Inferior parietal cortex (tissue), 1 donor: ENCODE measurements around the gene GNB3.

Experiments
- DNase-seq: peaks from one replicate; pipeline ENCODE4 v3.0.0-alpha.2; 2016; ENCODE audit errors: extremely low spot score

GNB3 gene

GRCh38 chr12:6840761-6841515 lies at the start of gene GNB3:
TSS of gene GNB3 (plus strand) at chr12:6840925. CDS start at chr12:6841288, 363 bp downstream.
- DNase-seq = no peak

DNA sequence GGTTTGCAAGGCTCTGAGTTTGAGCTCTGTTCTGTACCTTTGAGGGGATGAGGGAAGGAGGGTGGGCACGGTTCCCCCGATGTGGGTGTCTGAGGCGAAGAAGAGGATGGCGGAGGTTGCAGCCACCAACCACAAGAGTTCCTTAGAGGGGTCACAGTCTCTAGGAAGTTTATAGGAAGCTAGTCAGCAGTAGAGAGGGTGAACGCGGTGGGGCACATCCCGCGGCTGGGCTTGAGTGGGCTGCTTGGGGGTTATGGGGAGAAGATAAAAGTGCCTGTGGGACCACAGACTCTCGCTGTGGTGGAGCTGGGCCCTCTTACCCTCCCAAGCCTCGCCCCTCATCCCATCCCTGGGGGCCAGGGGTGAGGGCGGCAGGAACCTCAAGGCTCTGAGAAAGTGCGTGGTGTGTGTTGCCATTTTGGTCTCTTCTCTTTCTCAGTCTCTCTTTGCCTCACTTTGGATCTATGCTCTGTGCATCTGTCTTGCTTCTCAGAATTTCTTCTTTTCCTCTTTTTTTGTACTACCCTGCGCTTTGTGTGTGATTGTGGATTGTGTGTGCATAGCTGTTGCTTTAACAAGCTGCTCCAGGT lies 48.7 kb upstream of the GNB3 start:
- DNase-seq = no peak

DNA sequence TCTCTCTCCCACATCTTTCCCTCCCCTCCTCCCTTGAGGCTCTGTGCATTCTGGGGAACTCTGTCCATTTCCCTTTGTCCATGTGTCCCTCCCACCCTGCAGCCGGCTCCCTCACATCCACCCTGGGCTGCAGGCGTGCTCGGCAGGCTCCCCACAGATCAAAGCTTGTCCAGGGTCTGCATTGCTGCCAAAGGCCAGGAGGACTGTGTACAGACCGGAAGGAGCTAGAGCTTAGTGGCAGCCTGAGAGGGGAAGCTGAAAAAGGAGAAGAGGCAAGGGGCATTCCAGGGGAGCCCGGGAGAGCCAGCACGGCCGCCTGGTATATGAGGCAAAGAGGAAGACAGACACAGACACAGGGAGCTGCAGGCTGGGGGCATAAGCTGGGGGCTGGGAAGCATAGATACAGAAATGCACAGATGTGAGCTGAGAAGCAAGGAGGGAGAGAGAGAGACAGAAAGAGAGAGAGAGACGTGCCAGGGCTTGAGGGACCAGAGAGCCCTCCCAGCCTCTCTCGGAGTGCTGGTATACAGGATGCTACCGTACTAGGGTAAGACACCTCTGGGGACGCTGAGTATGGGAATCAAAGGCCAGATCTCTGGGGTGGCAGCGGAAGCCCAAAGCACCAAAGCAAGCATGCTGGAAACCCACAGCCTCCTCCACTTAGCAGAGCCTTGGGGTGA lies 48.1 kb upstream of the GNB3 start:
- DNase-seq = no peak

GRCh38 chr12:6795088-6795487 lies 45.6 kb upstream of the GNB3 start:
- no peak for DNase-seq

GRCh38 chr12:6796576-6796975 lies 44.1 kb upstream of the GNB3 start:
- DNase-seq = no peak

GRCh38 chr12:6799147-6799546 lies 41.6 kb upstream of the GNB3 start:
- no peak for DNase-seq

DNA sequence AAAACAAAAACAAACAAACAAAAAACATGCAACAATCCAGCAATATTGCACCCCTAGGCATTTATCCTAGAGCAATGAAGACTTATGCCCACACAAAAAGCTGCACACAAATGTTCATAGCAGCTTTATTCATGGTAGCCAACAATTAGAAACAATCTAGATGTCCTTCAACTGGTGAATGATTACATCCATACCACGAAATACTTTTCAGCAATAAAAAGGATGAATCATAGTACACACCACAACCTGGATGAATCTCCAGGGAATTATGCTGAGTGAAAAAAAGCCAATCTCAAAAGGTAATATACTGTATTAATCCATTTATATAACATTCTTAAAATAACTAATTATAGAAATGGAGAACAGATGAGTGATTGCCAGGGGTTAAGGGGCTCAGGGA lies 33.6 kb upstream of the GNB3 start:
- no peak for DNase-seq

- DNase-seq = no peak
Observed at GRCh38 chr12:6809056-6809455, 31.7 kb upstream of the GNB3 start.

- no peak for DNase-seq
Observed at GRCh38 chr12:6810758-6811157, 30.0 kb upstream of the GNB3 start.

DNA sequence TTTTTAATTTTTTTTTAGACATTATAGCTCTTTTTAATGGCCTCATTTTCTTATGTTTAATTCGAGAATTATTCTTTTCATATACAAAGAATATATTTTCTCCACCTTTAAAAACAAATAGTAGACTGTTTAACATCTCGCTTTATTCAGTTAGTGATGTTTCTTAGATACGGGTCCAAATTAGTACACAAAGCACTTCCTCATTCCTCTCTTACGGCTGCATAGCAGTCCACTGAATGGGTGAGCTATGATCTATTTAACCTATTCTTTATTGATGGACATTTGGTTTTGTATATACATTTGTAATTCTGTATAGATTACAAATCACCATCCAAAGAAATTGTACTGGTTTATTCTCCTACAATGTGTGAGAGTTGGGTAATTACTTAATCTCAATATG lies 27.4 kb upstream of the GNB3 start:
- DNase-seq = no peak

- DNase-seq = no peak
Observed at GRCh38 chr12:6816598-6816997, 24.1 kb upstream of the GNB3 start.

- DNase-seq = no peak
Observed at GRCh38 chr12:6817098-6817497, 23.6 kb upstream of the GNB3 start.

GRCh38 chr12:6817662-6818157 lies 23.0 kb upstream of the GNB3 start:
- DNase-seq = no peak

GRCh38 chr12:6818222-6818621 lies 22.5 kb upstream of the GNB3 start:
- DNase-seq = no peak

DNA sequence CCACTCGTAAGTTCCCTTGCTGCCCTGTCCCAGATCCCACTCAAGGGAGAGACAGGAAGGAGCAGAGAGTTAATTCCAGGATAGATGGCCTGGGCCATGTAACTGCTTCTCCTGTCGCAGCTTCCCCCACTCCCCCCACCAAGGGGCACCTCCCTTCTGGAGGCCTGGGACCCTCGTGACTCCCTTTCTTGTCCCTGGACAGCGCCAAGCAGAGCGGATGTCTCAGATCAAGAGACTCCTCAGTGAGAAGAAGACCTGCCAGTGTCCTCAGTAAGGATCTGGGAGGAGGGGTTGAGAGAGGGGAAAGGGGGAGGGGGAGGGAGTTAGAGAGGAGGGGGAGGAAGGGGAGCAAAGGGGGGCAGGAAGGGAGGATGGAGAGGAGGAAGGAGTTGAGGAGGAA lies 22.1 kb upstream of the GNB3 start:
- DNase-seq = no peak

DNA sequence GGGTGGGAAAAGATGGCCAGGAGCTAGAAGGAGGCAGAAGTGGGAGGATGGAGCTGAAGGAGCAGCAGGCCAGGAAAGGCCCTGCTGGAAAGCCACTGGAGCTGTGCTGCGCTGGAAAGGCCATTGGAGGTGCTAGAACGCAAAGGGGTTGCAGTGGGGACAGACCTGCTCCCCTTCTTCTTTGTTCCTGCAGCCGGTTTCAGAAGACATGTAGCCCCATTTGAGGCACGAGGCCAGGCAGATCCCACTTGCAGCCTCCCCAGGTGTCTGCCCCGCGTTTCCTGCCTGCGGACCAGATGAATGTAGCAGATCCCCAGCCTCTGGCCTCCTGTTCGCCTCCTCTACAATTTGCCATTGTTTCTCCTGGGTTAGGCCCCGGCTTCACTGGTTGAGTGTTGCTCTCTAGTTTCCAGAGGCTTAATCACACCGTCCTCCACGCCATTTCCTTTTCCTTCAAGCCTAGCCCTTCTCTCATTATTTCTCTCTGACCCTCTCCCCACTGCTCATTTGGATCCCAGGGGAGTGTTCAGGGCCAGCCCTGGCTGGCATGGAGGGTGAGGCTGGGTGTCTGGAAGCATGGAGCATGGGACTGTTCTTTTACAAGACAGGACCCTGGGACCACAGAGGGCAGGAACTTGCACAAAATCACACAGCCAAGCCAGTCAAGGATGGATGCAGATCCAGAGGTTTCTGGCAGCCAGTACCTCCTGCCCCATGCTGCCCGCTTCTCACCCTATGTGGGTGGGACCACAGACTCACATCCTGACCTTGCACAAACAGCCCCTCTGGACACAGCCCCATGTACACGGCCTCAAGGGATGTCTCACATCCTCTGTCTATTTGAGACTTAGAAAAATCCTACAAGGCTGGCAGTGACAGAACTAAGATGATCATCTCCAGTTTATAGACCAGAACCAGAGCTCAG lies 21.4 kb upstream of the GNB3 start:
- no peak for DNase-seq

GRCh38 chr12:6820166-6820565 lies 20.6 kb upstream of the GNB3 start:
- DNase-seq = no peak

DNA sequence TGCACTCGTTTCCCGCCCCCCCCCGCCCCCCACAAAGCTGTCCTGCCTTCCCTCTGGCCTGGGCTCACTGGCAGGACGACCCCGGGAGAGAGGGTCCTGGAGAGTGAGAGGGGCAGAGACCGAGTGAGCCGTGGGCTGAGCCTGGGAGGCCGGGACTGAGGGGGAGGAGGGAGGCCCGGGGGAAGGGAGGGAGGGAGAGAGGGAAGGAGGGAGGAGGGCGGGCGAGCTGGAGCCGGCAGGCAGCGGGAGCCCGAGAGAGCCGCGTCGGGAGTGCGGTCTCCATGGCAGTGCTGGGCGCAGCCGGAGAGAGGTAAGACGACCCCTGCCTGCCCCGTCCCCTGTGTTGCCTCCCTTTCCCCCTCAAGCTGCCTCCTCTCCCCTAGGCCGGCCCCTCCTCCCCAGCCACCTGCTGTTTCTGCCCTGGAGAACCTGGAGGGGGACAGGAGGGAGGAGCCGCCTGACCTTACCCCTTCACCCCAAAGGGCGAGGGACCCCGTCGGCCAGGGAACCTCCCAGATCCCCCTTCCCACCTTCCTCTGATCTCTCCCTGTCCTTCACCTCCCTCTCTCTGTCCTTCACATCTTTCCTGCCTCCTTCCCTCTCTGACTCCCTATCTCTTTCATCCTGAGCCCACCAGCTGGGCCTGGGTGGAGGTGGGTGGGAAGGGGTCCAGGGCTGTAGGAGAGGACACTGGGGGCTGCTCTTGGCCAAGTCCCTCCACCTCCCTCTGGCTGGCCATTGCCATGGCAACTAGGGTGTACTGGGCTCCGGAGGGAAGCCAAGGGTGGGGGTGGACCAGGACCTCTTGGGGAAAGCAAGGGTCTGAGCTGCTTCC lies 18.9 kb upstream of the GNB3 start, which contains the start of gene GPR162:
Gene GPR162, plus strand, starts transcription at position 231 of the 835 bp plus-strand sequence. CDS start 2,078 bp downstream, outside the sequence.
- DNase-seq = no peak

DNA sequence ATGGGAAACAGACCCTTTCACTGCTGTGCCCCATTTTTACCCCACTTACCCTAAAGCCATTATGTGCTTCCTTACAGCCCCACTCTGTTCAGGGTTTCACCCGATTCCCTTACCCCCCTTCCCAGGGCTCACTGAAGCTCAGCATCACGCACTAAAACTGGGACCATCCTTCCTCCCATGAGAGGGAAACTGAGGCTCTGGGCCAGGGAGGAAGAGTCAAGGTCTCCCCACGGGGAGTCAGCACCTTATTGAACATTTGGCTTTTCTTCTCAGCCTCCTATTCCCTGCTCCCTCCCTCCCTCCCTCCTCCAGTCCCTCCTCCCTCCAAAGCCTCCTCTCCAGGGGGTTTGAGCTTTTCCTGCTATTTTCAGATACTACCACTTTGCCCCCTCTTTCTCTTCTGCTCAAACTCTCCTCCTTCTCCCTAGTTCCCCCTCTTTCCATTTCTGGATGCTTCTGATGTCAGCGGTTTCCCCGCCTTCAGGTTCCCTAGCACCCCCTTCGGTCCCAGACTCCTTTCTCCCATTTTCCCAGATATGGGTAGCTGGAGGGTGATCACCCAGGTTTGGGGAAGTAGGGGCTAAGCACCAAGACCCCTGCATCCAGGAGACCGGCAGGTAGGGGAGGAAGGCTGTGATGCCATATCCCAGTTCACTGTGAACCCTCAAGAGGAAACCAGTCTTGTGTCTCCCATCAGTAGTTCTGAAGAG lies 18.1 kb upstream of the GNB3 start:
- DNase-seq = no peak
